Measurements from ENCODE around the gene GGN.
"Not testable (repeated sequence)": the region's sequence is repeated elsewhere in the genome, so short reads cannot be mapped to it uniquely, and the experiment has no call there.

The GGN gene

GRCh38 chr19:38411041-38411712 lies 23.3 kb upstream of the GGN start:
- DNase-seq, result no peak

GRCh38 chr19:38410407-38410806 lies 22.6 kb upstream of the GGN start:
- DNase-seq, result not testable (repeated sequence)

GRCh38 chr19:38409631-38410133 lies 21.8 kb upstream of the GGN start:
- DNase-seq, result no peak

GRCh38 chr19:38405276-38405675 lies 17.4 kb upstream of the GGN start:
- no peak for DNase-seq

- DNase-seq, result no peak
These were observed 17.0 kb upstream of the GGN start for GRCh38 chr19:38404858-38405257.

GRCh38 chr19:38402967-38403674 lies 15.3 kb upstream of the GGN start, which contains the start of gene FAM98C:
TSS of gene FAM98C (plus strand) at chr19:38403093. CDS start at chr19:38403154, 61 bp downstream.
- peak; percentile 97 for DNase-seq

- no peak for DNase-seq
These were observed 14.8 kb upstream of the GGN start for GRCh38 chr19:38402623-38402966.

- DNase-seq, result no peak
These were observed 13.3 kb upstream of the GGN start for GRCh38 chr19:38401148-38401547.

- no peak for DNase-seq
These were observed 12.5 kb upstream of the GGN start for GRCh38 chr19:38400361-38400760.

- no peak for DNase-seq
These were observed 11.7 kb upstream of the GGN start for GRCh38 chr19:38399537-38399936.

GRCh38 chr19:38399081-38399480 lies 11.2 kb upstream of the GGN start:
- no peak for DNase-seq

GRCh38 chr19:38395381-38396114 lies 7.7 kb upstream of the GGN start:
- no peak for DNase-seq

- DNase-seq, result no peak
These were observed 6.7 kb upstream of the GGN start for GRCh38 chr19:38394488-38394887.

GRCh38 chr19:38392707-38393308 lies 5.0 kb upstream of the GGN start:
- no peak for DNase-seq

GRCh38 chr19:38391911-38392464 lies 4.2 kb upstream of the GGN start:
- DNase-seq, result no peak

GRCh38 chr19:38389957-38390924 lies 2.4 kb upstream of the GGN start:
- DNase-seq, result no peak

GRCh38 chr19:38389101-38389925 lies 1.5 kb upstream of the GGN start:
- DNase-seq, result peak; percentile 2

- no peak for DNase-seq
These were observed 691 bp upstream of the GGN start, which contains the start of gene SPRED3 for GRCh38 chr19:38388349-38389100. TSS of gene SPRED3 (plus strand) at chr19:38388697. CDS start at chr19:38390303, 1,606 bp downstream.

GRCh38 chr19:38386971-38387549 lies 774 bp downstream of the GGN start:
- no peak for DNase-seq

All from midbrain (tissue), 1 donor.